Measurements from ENCODE around the gene NANOGP8.
A peak's percentile ranks its signal among the peaks of the same experiment; 100 is the strongest.

The NANOGP8 gene

DNA sequence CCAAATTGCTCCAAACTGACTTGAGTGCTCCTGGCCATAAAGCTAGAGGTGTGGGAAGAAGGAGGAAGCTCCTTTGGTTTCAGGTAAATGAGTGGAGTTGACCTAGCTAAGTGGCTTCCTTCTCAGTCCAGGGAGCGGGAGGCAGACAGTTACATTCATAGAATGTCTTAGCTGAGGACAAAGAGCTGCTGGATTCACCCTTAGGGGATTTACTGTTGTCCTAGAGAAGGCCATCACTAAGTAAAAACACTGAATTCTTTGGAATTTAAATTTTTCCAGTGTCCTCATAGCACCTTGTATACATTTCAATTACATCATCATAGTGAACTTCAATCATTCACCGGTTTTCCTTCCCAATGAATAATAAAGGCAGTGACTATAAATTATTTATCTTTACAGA is 27.3 kb upstream of the NANOGP8 start:
- Histone ChIP-seq H3K14ac (ENCODE audit: low read length) (no peak overlapping the region), H2BK120ac (ENCODE audit: insufficient read depth, low read length, poor library complexity) (no peak overlapping the region), H2AK5ac (ENCODE audit: low read length) (no peak overlapping the region), H3K23ac (ENCODE audit: low read length) (no peak overlapping the region), H2BK12ac (ENCODE audit: low read length) (no peak overlapping the region), H2BK5ac (ENCODE audit: low read depth, low read length, poor library complexity) (no peak overlapping the region), H3K9ac (ENCODE audit: low read length) (no peak overlapping the region), H3K79me2 (ENCODE audit: control insufficient read depth, insufficient read depth, low read length, poor library complexity) (no peaks in the 10 kb centered on the region), H3K4me3 (ENCODE audit: low read depth, low read length) (no peak overlapping the region), H2AFZ (ENCODE audit: insufficient read depth, low read length, poor library complexity) (no peak overlapping the region), H4K8ac (ENCODE audit: low read depth, low read length) (no peak overlapping the region), H4K12ac (ENCODE audit: low read depth, low read length) (no peak overlapping the region), H3K27me3 (ENCODE audit: insufficient read depth, low read length) (no peaks in the 10 kb centered on the region), H3K4me1 (ENCODE audit: control insufficient read depth in 1 of 2, insufficient read depth in 2 of 2, low read length in 2 of 2) (peaks cover 0 to 5% of the 10 kb centered on the region in 2 experiments), H3K9me3 (ENCODE audit: insufficient read depth, low read depth, low read length) (no peaks in the 10 kb centered on the region), H3K4ac (ENCODE audit: low read depth, low read length) (no peak overlapping the region), H3K79me1 (ENCODE audit: low read length) (no peaks in the 10 kb centered on the region), H3K36me3 (ENCODE audit: control insufficient read depth in 1 of 2, insufficient read depth in 2 of 2, low read length in 2 of 2) (no peaks in the 10 kb centered on the region), H3K4me2 (ENCODE audit: low read length) (no peak overlapping the region), H4K91ac (ENCODE audit: low read depth, low read length) (no peak overlapping the region), H3K18ac (ENCODE audit: low read length) (no peak overlapping the region), H3K27ac (ENCODE audit: low read depth, low read length) (no peak overlapping the region)
- WGBS (ENCODE audit: extremely low coverage, insufficient coverage, insufficient read length), result no CpG with 5 or more reads among the region's 2 CpGs
- peak; percentile 76 to 95 for DNase-seq

DNA sequence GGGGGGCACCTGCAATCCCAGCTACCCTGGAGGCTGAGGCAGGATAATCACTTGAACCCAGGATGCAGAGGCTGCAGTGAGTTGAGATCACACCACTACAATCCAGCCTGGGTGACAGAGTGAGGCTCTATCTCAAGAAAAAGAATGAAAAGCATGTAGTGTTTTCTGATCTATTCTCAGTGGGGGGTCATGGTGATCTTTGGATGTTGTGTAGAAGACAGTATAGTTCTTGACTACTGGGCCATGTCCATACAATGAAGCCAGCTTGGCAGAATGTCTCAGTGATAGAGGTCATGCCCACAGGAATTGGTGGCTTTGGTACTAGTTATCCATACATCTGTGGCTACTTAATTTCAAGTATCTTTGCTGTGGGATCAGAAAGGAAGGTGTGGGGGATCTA is 26.8 kb upstream of the NANOGP8 start:
- peak in 1 of 2 donors; percentile 55 for DNase-seq

DNA sequence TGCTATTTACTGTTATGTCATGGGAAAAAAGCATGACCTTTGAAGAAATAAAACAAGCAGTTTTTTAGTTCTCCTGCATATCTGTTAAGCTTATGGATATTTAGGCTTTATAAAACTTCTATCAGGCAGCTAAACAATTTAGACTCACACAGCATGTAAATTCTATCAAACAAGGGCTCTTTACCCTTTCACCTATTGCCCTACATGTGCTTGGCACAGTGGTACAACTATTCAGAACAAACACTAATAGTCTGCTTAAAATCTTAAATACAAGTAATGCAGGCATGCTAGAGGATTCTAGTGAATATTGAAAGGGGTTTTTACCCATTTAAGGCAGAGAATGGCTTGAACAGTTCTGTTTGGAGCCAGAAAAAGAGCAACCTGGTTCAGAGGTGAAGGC is 23.4 kb upstream of the NANOGP8 start:
- H2AFZ ChIP-seq (ENCODE audit: insufficient read depth, low read length, poor library complexity), result no peak overlapping the region
- H4K8ac ChIP-seq (ENCODE audit: low read depth, low read length), result no peak overlapping the region
- no peak overlapping the region for H3K14ac ChIP-seq (ENCODE audit: low read length)
- H3K23ac ChIP-seq (ENCODE audit: low read length), result no peak overlapping the region
- H2BK5ac ChIP-seq (ENCODE audit: low read depth, low read length, poor library complexity), result no peak overlapping the region
- no peak overlapping the region for H3K27ac ChIP-seq (ENCODE audit: low read depth, low read length)
- H3K36me3 ChIP-seq (ENCODE audit: control insufficient read depth in 1 of 2, insufficient read depth in 2 of 2, low read length in 2 of 2), result no peaks in the 10 kb centered on the region
- H4K91ac ChIP-seq (ENCODE audit: low read depth, low read length), result no peak overlapping the region
- no peak overlapping the region for H2BK12ac ChIP-seq (ENCODE audit: low read length)
- H3K79me1 ChIP-seq (ENCODE audit: low read length), result no peaks in the 10 kb centered on the region
- peaks cover 0 to 5% of the 10 kb centered on the region in 2 experiments for H3K4me1 ChIP-seq (ENCODE audit: control insufficient read depth in 1 of 2, insufficient read depth in 2 of 2, low read length in 2 of 2)
- no peaks in the 10 kb centered on the region for H3K9me3 ChIP-seq (ENCODE audit: insufficient read depth, low read depth, low read length)
- no peak overlapping the region for H2BK120ac ChIP-seq (ENCODE audit: insufficient read depth, low read length, poor library complexity)
- no peak overlapping the region for H3K4me3 ChIP-seq (ENCODE audit: low read depth, low read length)
- no peak overlapping the region for H3K9ac ChIP-seq (ENCODE audit: low read length)
- no peaks in the 10 kb centered on the region for H3K79me2 ChIP-seq (ENCODE audit: control insufficient read depth, insufficient read depth, low read length, poor library complexity)
- no peak overlapping the region for H2AK5ac ChIP-seq (ENCODE audit: low read length)
- H4K12ac ChIP-seq (ENCODE audit: low read depth, low read length), result no peak overlapping the region
- no peak overlapping the region for H3K4ac ChIP-seq (ENCODE audit: low read depth, low read length)
- no peaks in the 10 kb centered on the region for H3K27me3 ChIP-seq (ENCODE audit: insufficient read depth, low read length)
- no peak overlapping the region for H3K4me2 ChIP-seq (ENCODE audit: low read length)
- no peak for DNase-seq
- H3K18ac ChIP-seq (ENCODE audit: low read length), result no peak overlapping the region

More for the DNA sequence above, 26.8 kb upstream of the NANOGP8 start:
- no peak overlapping the region for H3K4me3 ChIP-seq (ENCODE audit: low read depth, low read length)
- no peaks in the 10 kb centered on the region for H3K79me2 ChIP-seq (ENCODE audit: control insufficient read depth, insufficient read depth, low read length, poor library complexity)
- H4K8ac ChIP-seq (ENCODE audit: low read depth, low read length), result no peak overlapping the region
- no peak overlapping the region for H4K12ac ChIP-seq (ENCODE audit: low read depth, low read length)
- H4K91ac ChIP-seq (ENCODE audit: low read depth, low read length), result no peak overlapping the region
- H2AFZ ChIP-seq (ENCODE audit: insufficient read depth, low read length, poor library complexity), result no peak overlapping the region
- H3K18ac ChIP-seq (ENCODE audit: low read length), result no peak overlapping the region
- no peak overlapping the region for H3K9ac ChIP-seq (ENCODE audit: low read length)
- H2BK120ac ChIP-seq (ENCODE audit: insufficient read depth, low read length, poor library complexity), result no peak overlapping the region
- H3K23ac ChIP-seq (ENCODE audit: low read length), result no peak overlapping the region
- H2BK5ac ChIP-seq (ENCODE audit: low read depth, low read length, poor library complexity), result no peak overlapping the region
- no peaks in the 10 kb centered on the region for H3K9me3 ChIP-seq (ENCODE audit: insufficient read depth, low read depth, low read length)
- peaks cover 0 to 5% of the 10 kb centered on the region in 2 experiments for H3K4me1 ChIP-seq (ENCODE audit: control insufficient read depth in 1 of 2, insufficient read depth in 2 of 2, low read length in 2 of 2)
- H3K14ac ChIP-seq (ENCODE audit: low read length), result no peak overlapping the region
- H3K27me3 ChIP-seq (ENCODE audit: insufficient read depth, low read length), result no peaks in the 10 kb centered on the region
- no peak overlapping the region for H2AK5ac ChIP-seq (ENCODE audit: low read length)
- H3K79me1 ChIP-seq (ENCODE audit: low read length), result no peaks in the 10 kb centered on the region
- H3K27ac ChIP-seq (ENCODE audit: low read depth, low read length), result no peak overlapping the region
- no peak overlapping the region for H3K4ac ChIP-seq (ENCODE audit: low read depth, low read length)
- no peaks in the 10 kb centered on the region for H3K36me3 ChIP-seq (ENCODE audit: control insufficient read depth in 1 of 2, insufficient read depth in 2 of 2, low read length in 2 of 2)
- no peak overlapping the region for H3K4me2 ChIP-seq (ENCODE audit: low read length)
- H2BK12ac ChIP-seq (ENCODE audit: low read length), result no peak overlapping the region

DNA sequence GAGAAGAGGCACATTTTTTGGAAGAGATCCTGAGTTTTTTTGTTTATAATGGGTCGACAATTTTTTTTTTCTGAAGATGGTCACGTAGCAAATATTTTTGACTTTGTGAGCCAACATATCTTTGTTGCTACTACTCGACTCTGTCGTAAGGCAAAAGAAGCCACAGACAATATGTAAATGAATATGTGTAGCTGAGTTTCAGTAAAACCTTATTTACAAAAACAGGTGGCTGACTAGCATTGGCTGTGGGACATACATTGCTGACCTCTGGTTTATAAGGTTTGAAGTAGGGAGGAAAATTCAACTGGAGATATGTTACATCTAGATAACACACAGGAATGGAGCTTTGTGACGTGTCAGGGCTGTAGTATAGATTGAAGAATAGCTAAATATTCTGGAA is 22.5 kb upstream of the NANOGP8 start:
- Histone ChIP-seq H3K79me2 (ENCODE audit: control insufficient read depth, insufficient read depth, low read length, poor library complexity) (no peaks in the 10 kb centered on the region), H3K79me1 (ENCODE audit: low read length) (no peaks in the 10 kb centered on the region), H3K9ac (ENCODE audit: low read length) (no peak overlapping the region), H2AK5ac (ENCODE audit: low read length) (no peak overlapping the region), H4K8ac (ENCODE audit: low read depth, low read length) (no peak overlapping the region), H3K36me3 (ENCODE audit: control insufficient read depth in 1 of 2, insufficient read depth in 2 of 2, low read length in 2 of 2) (no peaks in the 10 kb centered on the region), H3K9me3 (ENCODE audit: insufficient read depth, low read depth, low read length) (no peaks in the 10 kb centered on the region), H3K18ac (ENCODE audit: low read length) (no peak overlapping the region), H3K27me3 (ENCODE audit: insufficient read depth, low read length) (no peaks in the 10 kb centered on the region), H2BK120ac (ENCODE audit: insufficient read depth, low read length, poor library complexity) (no peak overlapping the region), H3K4me1 (ENCODE audit: control insufficient read depth in 1 of 2, insufficient read depth in 2 of 2, low read length in 2 of 2) (peaks cover 0 to 5% of the 10 kb centered on the region in 2 experiments), H2BK5ac (ENCODE audit: low read depth, low read length, poor library complexity) (no peak overlapping the region), H3K4ac (ENCODE audit: low read depth, low read length) (no peak overlapping the region), H3K4me2 (ENCODE audit: low read length) (no peak overlapping the region), H3K23ac (ENCODE audit: low read length) (no peak overlapping the region), H2AFZ (ENCODE audit: insufficient read depth, low read length, poor library complexity) (no peak overlapping the region), H4K91ac (ENCODE audit: low read depth, low read length) (no peak overlapping the region), H4K12ac (ENCODE audit: low read depth, low read length) (no peak overlapping the region), H2BK12ac (ENCODE audit: low read length) (no peak overlapping the region), H3K4me3 (ENCODE audit: low read depth, low read length) (no peak overlapping the region), H3K27ac (ENCODE audit: low read depth, low read length) (no peak overlapping the region), H3K14ac (ENCODE audit: low read length) (no peak overlapping the region)
- peak in 1 of 2 donors; percentile 47 for DNase-seq
- no CpG with 5 or more reads among the region's 5 CpGs for WGBS (ENCODE audit: extremely low coverage, insufficient coverage, insufficient read length)
